ENCODE data around the gene DSC3. TPM values are rescaled to one million over a fixed set of nuclear protein-coding genes. Genes with fewer than 3 reads are reported as not detected.
"Not testable (repeated sequence)": the region's sequence is repeated elsewhere in the genome, so short reads cannot be mapped to it uniquely, and the experiment has no call there.

DSC3 gene
- total RNA-seq, 1 experiment from 2014 or later: 14.6 TPM

DNA sequence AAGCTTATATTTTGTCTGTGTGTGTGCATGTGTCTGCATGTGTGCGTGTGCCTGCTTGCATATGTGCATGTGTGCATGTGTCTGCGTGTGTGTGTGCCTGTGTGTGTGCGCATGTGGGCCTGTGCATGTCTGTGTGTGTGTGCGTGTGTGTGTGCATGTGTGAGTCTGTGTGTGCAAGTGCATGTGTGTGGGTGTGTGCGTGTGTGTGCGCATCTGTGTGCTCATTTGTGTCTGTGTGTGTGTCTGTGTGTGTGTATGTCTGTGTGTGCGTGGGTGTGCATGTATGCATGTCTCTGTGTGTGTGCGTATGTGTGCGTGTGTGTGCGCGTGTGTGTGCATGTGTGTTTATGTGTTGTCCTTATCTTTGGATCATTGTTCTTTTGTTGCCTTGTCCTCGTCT is 56.8 kb downstream of the DSC3 start:
- no peak overlapping the region for H3K4me2 ChIP-seq (ENCODE audit: low read length)
- H3K4me3 ChIP-seq (ENCODE audit: low read length): no peak overlapping the region
- ChIA-PET POLR2A (ENCODE audit: unreplicated experiment) (no interaction called here), CTCF (no interaction called here)
- ATAC-seq: no peak
- H3K9ac ChIP-seq (ENCODE audit: low read length): no peak overlapping the region
- H3F3A ChIP-seq (ENCODE audit: low read length, unreplicated experiment): no peaks in the 10 kb centered on the region
- no TSS peak for BruUV-seq (replicated peaks)
- H3K9me3 ChIP-seq (ENCODE audit: low read length): no peaks in the 10 kb centered on the region
- no peaks in the 10 kb centered on the region for H3K27me3 ChIP-seq (ENCODE audit: low read length)
- DNase-seq: no peak
- intact Hi-C loops (cut with micrococcal nuclease): no loop called here
- no peaks in the 10 kb centered on the region for H3K79me2 ChIP-seq (ENCODE audit: low read length)
- no peaks in the 10 kb centered on the region for H3K9me2 ChIP-seq (replicated peaks; ENCODE audit: low read length)
- H4K20me1 ChIP-seq (ENCODE audit: low read length): no peaks in the 10 kb centered on the region
- peaks cover 20% of the 10 kb centered on the region for H3K4me1 ChIP-seq (ENCODE audit: insufficient read depth, low read length)
- H3K36me3 ChIP-seq (ENCODE audit: low read depth, low read length): no peaks in the 10 kb centered on the region
- no peak overlapping the region for H2AFZ ChIP-seq (ENCODE audit: low read length)
- TF ChIP-seq EZH2 (IDR thresholded peaks at IDR 0.05; ENCODE audit: low read length, unreplicated experiment) (no peak), EZH2phosphoT487 (IDR thresholded peaks at IDR 0.05; ENCODE audit: borderline replicate concordance, low read length) (no peak)
- TF ChIP-seq, protein P1, sequence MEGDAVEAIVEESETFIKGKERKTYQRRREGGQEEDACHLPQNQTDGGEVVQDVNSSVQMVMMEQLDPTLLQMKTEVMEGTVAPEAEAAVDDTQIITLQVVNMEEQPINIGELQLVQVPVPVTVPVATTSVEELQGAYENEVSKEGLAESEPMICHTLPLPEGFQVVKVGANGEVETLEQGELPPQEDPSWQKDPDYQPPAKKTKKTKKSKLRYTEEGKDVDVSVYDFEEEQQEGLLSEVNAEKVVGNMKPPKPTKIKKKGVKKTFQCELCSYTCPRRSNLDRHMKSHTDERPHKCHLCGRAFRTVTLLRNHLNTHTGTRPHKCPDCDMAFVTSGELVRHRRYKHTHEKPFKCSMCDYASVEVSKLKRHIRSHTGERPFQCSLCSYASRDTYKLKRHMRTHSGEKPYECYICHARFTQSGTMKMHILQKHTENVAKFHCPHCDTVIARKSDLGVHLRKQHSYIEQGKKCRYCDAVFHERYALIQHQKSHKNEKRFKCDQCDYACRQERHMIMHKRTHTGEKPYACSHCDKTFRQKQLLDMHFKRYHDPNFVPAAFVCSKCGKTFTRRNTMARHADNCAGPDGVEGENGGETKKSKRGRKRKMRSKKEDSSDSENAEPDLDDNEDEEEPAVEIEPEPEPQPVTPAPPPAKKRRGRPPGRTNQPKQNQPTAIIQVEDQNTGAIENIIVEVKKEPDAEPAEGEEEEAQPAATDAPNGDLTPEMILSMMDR (conservative IDR thresholded peaks at IDR 0.05; ENCODE audit: low read depth, low read length): no peak
- H3K27ac ChIP-seq (ENCODE audit: low read length): no peak overlapping the region

DNA sequence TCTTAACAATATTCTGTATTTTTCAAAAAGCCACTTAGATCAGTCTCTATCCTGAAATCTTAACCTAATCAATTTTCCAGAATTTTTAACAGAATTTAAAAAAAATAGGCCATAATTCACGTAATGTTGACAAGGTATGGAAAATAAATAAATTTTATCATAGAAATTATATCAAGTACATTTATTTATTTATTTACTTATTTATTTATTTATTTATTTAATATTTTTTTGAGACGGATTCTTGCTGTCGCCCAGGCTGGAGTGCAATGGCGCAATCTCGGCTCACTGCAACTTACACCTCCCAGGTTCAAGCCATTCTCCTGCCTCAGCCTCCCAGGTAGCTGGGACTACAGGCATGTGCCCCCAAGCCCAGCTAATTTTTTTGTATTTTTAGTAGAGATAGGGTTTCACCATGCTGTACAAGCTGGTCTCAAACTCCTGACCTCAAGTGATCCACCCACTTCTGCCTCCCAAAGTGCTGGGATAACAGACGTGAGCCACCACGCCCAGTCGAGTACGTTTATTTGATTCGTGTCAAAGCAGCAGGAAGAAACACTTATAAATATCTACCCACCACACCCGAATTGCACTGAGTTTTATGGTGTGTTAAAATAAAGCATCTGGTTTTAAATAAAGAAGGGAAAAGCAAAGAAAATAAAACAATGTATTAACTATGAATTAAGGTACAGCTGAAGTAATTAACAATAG is 60.1 kb downstream of the DSC3 start:
- intact Hi-C loops (cut with micrococcal nuclease): no loop called here
- CTCF ChIA-PET: no interaction called here

DNA sequence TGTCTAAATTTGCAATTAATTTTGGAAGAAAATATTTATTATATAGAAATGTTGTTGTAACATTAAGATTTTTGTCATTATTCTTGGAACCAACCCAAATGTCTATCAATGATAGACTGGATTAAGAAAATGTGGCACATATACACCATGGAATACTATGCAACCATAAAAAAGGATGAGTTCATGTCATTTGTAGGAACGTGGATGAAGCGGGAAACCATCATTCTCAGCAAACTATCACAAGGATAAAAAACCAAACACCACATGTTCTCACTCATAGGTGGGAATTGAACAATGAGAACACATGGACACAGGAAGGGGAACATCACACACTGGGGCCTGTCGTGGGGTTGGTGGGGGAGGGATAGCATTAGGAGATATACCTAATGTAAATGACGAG is 64.5 kb downstream of the DSC3 start:
- H4K20me1 ChIP-seq (ENCODE audit: low read length); H3K4me2 ChIP-seq (ENCODE audit: low read length); H3K9me2 ChIP-seq (replicated peaks; ENCODE audit: low read length); POLR2A ChIA-PET (ENCODE audit: unreplicated experiment); H3K9ac ChIP-seq (ENCODE audit: low read length); H3K27me3 ChIP-seq (ENCODE audit: low read length); H3K79me2 ChIP-seq (ENCODE audit: low read length); H3K36me3 ChIP-seq (ENCODE audit: low read depth, low read length); H2AFZ ChIP-seq (ENCODE audit: low read length); H3K9me3 ChIP-seq (ENCODE audit: low read length); BruUV-seq (replicated peaks); H3K27ac ChIP-seq (ENCODE audit: low read length); intact Hi-C loops (cut with micrococcal nuclease); H3F3A ChIP-seq (ENCODE audit: low read length, unreplicated experiment); H3K4me1 ChIP-seq (ENCODE audit: insufficient read depth, low read length); H3K4me3 ChIP-seq (ENCODE audit: low read length); ATAC-seq; DNase-seq: not testable (repeated sequence)
- CTCF ChIA-PET: interaction anchor here (0.5 kb wide), 1 partner anchor 360 kb away, joined by 3 read pairs; no protein-coding TSS in a partner anchor

More for the DNA sequence above, 60.1 kb downstream of the DSC3 start:
- no peaks in the 10 kb centered on the region for H3K9me3 ChIP-seq (ENCODE audit: low read length)
- no peak for TF ChIP-seq EZH2phosphoT487 (IDR thresholded peaks at IDR 0.05; ENCODE audit: borderline replicate concordance, low read length)
- TF ChIP-seq, protein P1 (conservative IDR thresholded peaks at IDR 0.05; ENCODE audit: low read depth, low read length): no peak
- no peak for DNase-seq
- no peak overlapping the region for H3K9ac ChIP-seq (ENCODE audit: low read length)
- no peak overlapping the region for H3K27ac ChIP-seq (ENCODE audit: low read length)
- H4K20me1 ChIP-seq (ENCODE audit: low read length): no peaks in the 10 kb centered on the region
- BruUV-seq (replicated peaks): no TSS peak
- no peaks in the 10 kb centered on the region for H3K27me3 ChIP-seq (ENCODE audit: low read length)
- no peaks in the 10 kb centered on the region for H3F3A ChIP-seq (ENCODE audit: low read length, unreplicated experiment)
- H3K36me3 ChIP-seq (ENCODE audit: low read depth, low read length): no peaks in the 10 kb centered on the region
- no peak overlapping the region for H2AFZ ChIP-seq (ENCODE audit: low read length)
- H3K9me2 ChIP-seq (replicated peaks; ENCODE audit: low read length): no peaks in the 10 kb centered on the region
- no peak overlapping the region for H3K4me3 ChIP-seq (ENCODE audit: low read length)
- no peak for ATAC-seq
- no peaks in the 10 kb centered on the region for H3K79me2 ChIP-seq (ENCODE audit: low read length)
- H3K4me2 ChIP-seq (ENCODE audit: low read length): no peak overlapping the region
- POLR2A ChIA-PET (ENCODE audit: unreplicated experiment): no interaction called here
- peaks cover 10% of the 10 kb centered on the region for H3K4me1 ChIP-seq (ENCODE audit: insufficient read depth, low read length)
